Skeletal muscle satellite cell (primary cell): ENCODE data around the gene MUC21.
"Not testable (repeated sequence)": the region's sequence is repeated elsewhere in the genome, so short reads cannot be mapped to it uniquely, and the experiment has no call there.

ENCODE experiments used
- H3K27me3 ChIP-seq: 2 replicates; pipeline ENCODE4 v1.7.0; 2013; ENCODE audit warnings: low read length; ENCODE audit not compliant: control insufficient read depth, insufficient read depth
- H3K36me3 ChIP-seq: 2 replicates; pipeline ENCODE4 v1.7.0; 2013; ENCODE audit warnings: mild to moderate bottlenecking, control low read depth, low read length; ENCODE audit not compliant: insufficient read depth
- H3K4me1 ChIP-seq: 2 replicates; pipeline ENCODE4 v1.7.0; 2013; ENCODE audit warnings: low read length; ENCODE audit not compliant: control insufficient read depth, insufficient read depth
- H3K4me2 ChIP-seq: 2 replicates; pipeline ENCODE4 v1.7.0; 2013; ENCODE audit warnings: mild to moderate bottlenecking, low read length
- H3K4me3 ChIP-seq: 2 replicates; pipeline ENCODE4 v1.7.0; 2013; ENCODE audit warnings: low read length
- H3K9ac ChIP-seq: 2 replicates; pipeline ENCODE4 v1.7.0; 2013; ENCODE audit warnings: mild to moderate bottlenecking, low read depth, low read length, moderate library complexity
- H3K9me3 ChIP-seq: replicated peaks from 2 replicates; pipeline ENCODE4 v1.7.0; 2013; ENCODE audit warnings: mild to moderate bottlenecking, control low read depth, low read length

MUC21 gene

DNA sequence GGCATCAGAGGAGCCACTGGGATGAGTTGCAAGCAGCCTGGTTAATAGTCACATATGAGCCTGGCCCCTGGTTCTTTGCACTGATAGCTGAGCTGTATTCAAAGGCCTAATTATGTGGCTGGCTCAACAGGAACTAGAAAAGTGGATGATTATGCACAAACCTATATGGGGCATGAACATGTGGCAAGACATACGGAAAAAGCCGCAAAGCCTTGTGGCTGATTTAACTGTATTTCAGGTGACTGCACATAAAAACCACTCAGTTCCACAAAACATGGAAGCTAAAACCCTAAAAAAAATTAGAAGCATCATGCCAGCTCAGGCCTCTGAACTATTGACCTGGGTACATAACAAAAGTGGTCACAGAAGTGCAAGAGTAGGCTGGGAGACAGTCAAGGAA, 13.8 kb downstream of the MUC21 start:
- Histone ChIP-seq H3K4me3 (no peak overlapping the region), H3K9ac (no peak overlapping the region), H3K9me3 (no peaks in the 10 kb centered on the region), H3K4me2 (no peak overlapping the region), H3K36me3 (no peaks in the 10 kb centered on the region), H3K4me1 (no peaks in the 10 kb centered on the region), H3K27me3 (peaks cover 6% of the 10 kb centered on the region)

DNA sequence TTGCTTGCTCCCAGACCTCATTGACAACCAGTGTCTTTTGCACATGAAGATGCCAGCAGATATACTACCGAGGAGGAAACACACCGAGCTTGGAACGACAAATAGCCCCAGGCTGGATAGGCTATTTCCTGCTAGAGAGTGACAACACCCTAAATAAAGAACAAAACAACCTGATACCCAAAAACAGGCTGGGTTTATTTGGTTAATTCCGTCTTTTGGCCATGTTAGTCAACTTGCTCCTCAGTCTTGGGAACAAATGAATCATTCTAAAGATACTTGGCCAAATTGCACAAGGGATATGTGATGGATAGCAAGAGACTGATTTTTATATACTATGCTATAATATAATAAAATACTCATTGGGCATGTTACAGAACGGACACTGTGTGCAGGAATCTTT, 15.3 kb downstream of the MUC21 start:
- Histone ChIP-seq H3K4me1 (no peaks in the 10 kb centered on the region), H3K27me3 (peaks cover 6% of the 10 kb centered on the region), H3K9me3 (no peaks in the 10 kb centered on the region), H3K4me2 (no peak overlapping the region), H3K9ac (no peak overlapping the region), H3K4me3 (no peak overlapping the region), H3K36me3 (no peaks in the 10 kb centered on the region)

DNA sequence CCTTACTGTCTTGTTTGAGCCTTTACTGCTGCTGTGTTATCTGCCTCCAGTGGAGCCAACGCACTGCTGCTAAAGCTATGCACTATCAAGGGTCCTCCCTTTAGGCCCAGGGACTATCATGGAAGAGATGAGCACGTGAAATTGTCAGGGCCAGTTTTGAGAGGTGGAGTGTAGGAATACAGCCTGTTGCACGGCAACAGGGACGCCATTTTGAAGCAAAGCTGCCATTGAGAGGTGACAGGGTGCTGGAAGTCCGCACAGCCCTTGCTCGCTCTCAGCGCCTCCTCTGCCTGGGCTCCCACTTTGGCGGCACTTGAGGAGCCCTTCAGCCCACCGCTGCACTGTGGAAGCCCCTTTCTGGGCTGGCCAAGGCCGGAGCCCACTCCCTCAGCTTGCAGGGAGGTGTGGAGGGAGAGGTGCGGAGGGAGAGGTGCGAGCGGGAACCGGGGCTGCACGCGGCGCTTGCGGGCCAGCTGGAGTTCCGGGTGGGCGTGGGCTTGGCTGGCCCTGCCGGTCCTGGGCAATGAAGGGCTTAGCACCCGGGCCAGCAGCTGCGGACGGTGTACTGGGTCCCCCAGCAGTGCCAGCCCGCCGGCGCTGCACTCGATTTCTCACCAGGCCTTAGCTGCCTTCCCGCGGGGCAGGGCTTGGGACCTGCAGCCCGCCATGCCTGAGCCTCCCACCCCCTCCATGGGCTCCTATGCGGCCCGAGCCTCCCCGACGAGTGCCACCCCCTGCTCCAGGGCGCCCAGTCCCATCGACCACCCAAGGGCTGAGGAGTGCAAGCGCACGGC, 16.7 kb downstream of the MUC21 start:
- not testable (repeated sequence) for H3K36me3 ChIP-seq, H3K9ac ChIP-seq, H3K9me3 ChIP-seq, H3K4me3 ChIP-seq, H3K27me3 ChIP-seq, H3K4me2 ChIP-seq, H3K4me1 ChIP-seq

DNA sequence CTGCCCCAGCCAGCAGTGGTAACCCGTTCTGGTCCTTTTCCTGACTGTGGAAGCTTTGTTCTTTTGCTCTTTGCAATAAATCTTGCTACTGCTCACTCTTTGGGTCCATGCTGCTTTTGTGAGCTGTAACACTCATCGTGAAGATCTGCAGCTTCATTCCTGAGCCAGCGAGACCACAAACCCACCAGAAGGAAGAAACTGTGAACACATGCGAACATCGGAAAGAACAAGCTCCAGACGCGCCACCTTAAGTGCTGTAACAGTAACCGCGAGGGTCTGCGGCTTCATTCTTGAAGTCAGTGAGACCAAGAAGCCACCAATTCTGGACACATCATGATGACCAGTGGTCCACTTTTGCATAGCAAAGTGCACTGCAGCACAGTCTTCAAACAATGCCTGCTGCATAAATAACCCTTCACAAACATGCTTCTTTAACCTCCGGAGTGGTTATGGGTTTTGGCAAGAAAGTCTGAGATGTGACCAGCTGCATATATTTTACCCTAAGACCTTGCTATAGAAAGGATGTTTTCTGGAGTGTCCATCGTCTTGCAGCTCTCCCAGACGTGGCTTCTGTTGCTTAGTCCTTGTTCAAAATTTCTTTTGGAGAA, 17.9 kb downstream of the MUC21 start:
- H3K4me2 ChIP-seq: no peak overlapping the region
- H3K9ac ChIP-seq: no peak overlapping the region
- H3K4me1 ChIP-seq: no peaks in the 10 kb centered on the region
- H3K9me3 ChIP-seq: no peaks in the 10 kb centered on the region
- no peak overlapping the region for H3K4me3 ChIP-seq
- no peaks in the 10 kb centered on the region for H3K36me3 ChIP-seq
- H3K27me3 ChIP-seq: peaks cover 10% of the 10 kb centered on the region

DNA sequence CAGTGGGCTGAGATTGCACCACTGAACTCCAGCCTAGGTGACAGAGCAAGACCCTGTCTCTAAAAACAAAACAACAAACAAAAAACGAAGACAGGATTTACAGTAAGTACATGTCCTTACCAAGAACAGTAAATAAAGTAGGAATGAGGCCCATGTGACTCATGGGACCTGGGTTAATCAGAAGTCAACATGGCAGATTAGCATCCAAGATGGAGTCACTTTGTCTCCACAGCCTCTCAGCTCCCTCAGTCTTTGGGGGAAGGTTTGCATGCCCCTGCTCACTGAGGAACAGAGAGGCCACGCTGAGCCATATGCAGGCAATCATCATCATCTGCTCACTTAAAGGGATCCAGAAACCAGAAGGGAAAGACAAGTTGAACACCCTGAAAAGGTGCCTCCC, 19.0 kb downstream of the MUC21 start:
- H3K9ac ChIP-seq: no peak overlapping the region
- no peak overlapping the region for H3K4me3 ChIP-seq
- peaks cover 3% of the 10 kb centered on the region for H3K4me1 ChIP-seq
- H3K4me2 ChIP-seq: no peak overlapping the region
- H3K9me3 ChIP-seq: no peaks in the 10 kb centered on the region
- peaks cover 7% of the 10 kb centered on the region for H3K27me3 ChIP-seq
- H3K36me3 ChIP-seq: no peaks in the 10 kb centered on the region

DNA sequence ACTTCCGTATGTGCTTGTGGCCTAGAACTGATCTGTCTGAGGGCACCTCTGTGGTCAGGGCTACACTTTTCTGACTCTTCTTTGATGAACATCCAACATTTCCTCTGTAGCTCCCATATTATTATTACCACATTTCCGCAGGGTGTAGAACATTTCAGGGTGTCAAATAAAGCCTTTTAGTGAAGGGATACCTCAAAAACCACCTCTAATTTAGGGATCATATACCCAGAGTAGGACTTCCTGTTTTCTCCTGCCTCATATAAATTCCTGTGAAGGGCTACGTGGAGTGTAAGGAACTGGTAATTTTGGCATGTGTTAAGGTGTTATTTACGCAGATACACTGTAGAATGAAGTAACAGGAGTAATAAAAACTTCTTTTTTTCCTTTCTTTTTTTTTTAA, 21.3 kb downstream of the MUC21 start:
- Histone ChIP-seq H3K36me3 (no peaks in the 10 kb centered on the region), H3K4me2 (no peak overlapping the region), H3K27me3 (peaks cover 7% of the 10 kb centered on the region), H3K4me1 (peaks cover 11% of the 10 kb centered on the region), H3K9me3 (no peaks in the 10 kb centered on the region), H3K4me3 (no peak overlapping the region), H3K9ac (no peak overlapping the region)

DNA sequence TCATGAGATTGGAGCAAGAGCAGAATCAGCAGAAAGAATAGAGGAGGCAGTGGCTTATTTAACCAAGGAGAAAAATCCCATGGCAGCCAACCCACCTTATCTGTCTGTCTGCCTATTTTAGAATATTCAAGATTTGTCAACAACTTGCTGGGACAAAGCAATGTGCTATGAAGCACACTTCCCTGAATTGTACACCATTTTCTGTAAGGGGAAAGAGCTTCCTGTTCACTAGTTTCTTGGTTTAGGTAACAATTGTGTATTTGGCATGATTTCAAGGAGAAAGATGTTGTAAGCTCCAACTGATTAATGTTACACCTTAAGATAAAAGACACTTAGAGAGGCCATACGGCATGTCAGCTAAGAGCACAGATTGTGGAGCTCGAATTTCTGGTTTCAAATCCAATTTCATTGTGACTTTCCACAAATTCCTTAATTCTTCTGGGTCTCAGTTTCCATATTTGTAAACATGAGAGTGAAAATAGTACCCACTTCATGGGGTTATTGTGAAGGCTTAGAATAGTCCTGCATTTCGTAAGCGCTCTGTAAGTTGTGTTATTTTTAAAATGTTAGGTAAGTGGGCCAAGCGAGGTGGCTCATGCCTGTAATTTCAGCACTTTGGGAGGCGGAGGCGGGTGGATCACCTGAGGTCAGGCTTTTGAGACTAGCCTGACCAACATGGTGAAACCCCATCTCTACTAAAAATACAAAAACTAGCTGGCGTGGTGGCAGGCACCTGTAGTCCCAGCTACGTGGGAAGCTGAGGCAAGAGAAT, 21.9 kb downstream of the MUC21 start:
- H3K4me3 ChIP-seq: no peak overlapping the region
- H3K36me3 ChIP-seq: no peaks in the 10 kb centered on the region
- no peak overlapping the region for H3K9ac ChIP-seq

DNA sequence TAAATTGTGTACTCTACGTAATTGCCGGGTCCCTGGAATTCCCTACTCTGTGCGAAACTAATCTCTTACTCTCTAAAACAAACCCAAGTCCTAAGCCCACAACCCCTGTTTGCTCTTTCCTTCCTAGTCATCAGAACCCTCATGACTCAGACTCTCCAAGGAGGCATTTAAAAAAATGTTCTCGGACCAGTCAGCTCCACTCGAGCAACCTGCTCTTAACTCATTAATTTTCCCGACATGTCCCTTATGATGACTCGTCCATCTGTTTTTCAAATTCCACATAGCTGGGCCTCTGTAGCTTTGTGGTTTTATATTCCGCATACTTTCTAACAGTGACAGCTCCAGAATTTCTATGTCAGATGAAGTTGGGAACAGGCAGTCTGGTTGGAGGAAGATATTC, 24.2 kb downstream of the MUC21 start:
- H3K9me3 ChIP-seq: no peaks in the 10 kb centered on the region
- peaks cover 8% of the 10 kb centered on the region for H3K27me3 ChIP-seq
- H3K9ac ChIP-seq: no peak overlapping the region
- H3K4me3 ChIP-seq: peak overlapping the region; percentile 16
- peaks cover 11% of the 10 kb centered on the region for H3K4me1 ChIP-seq
- H3K4me2 ChIP-seq: peak overlapping the region; percentile 24
- H3K36me3 ChIP-seq: no peaks in the 10 kb centered on the region

More for the DNA sequence above, 21.9 kb downstream of the MUC21 start:
- Histone ChIP-seq H3K27me3 (peaks cover 4% of the 10 kb centered on the region), H3K4me1 (peaks cover 11% of the 10 kb centered on the region), H3K9me3 (no peaks in the 10 kb centered on the region), H3K4me2 (no peak overlapping the region)

DNA sequence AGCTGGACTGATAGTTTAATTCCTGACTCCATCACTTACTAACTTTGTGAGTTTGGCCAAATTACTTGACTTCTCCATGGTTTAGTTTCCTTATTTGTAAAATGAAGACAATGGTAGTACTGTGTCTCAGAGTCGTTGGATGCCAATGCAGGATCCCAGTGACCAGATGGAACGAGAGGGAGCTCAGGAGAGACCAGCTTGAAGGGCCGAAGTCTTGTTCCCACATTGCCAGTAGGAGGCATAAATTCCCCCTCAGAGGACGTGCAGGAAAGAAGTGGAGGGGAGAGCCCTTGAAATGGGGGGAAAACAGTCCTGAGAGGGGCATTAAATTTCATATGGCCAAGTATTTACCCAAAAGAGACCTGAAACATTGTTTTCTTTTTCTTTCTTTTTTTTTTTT, 24.6 kb downstream of the MUC21 start:
- peak overlapping the region; percentile 16 for H3K4me3 ChIP-seq
- no peak overlapping the region for H3K9ac ChIP-seq
- no peaks in the 10 kb centered on the region for H3K9me3 ChIP-seq
- peaks cover 11% of the 10 kb centered on the region for H3K4me1 ChIP-seq
- H3K27me3 ChIP-seq: peaks cover 8% of the 10 kb centered on the region
- no peaks in the 10 kb centered on the region for H3K36me3 ChIP-seq
- peak overlapping the region; percentile 24 for H3K4me2 ChIP-seq

DNA sequence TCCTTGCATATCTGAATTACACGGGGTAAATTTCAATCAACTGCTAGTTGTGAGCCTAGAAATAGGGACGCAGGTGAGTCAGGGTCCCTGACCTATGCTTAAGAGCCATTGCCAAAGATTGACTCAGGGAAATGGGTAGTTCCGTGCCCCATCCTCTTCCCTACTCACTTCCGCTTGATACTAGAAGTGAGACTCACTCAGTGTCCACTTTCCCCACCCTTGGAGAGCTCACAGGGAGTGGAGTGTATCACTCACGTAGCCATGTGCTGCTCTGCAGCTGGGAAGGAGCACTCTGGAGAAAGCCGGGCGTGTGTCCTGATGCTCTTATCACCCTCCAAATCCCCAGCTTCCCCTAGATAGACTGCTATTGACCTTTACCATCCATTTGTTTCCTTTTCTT, 26.2 kb downstream of the MUC21 start:
- Histone ChIP-seq H3K4me2 (no peak overlapping the region), H3K9me3 (no peaks in the 10 kb centered on the region), H3K27me3 (peaks cover 11% of the 10 kb centered on the region), H3K9ac (no peak overlapping the region), H3K4me3 (no peak overlapping the region), H3K4me1 (peaks cover 11% of the 10 kb centered on the region), H3K36me3 (no peaks in the 10 kb centered on the region)

DNA sequence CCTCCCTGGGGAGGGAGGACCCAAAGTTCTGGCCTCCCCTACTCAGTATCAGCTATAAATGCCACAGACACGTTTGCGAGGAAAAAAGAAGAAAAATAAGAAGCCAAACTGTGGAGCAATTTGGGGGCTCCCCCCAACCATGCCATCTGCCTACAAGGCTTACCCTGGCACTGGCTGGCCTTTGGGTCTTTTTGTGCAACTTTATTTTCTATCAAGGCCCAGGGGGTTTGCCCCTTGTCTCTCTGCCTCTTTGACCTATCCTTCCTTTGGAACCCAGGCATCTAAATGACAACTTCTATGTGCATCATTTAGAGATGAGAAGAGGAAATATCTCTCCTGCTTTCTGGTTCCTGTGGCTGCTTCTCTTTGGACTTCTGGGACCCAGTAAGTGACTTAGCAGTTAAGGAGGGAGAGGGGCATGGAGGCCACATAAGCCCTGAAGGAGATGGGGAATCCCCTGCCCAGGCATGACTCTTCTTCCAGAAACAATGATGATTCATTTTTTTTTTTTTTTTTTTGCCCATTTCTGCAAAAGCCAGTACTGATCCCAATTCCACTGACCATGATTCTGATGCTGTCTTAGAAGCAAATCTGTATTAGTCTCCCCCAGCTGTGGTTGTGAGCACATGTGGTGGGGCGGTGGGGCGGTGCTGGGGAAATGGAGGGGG, 27.0 kb downstream of the MUC21 start, which contains the start of gene MUC22:
Gene MUC22 (plus strand): TSS at position 82 of the 668 bp plus-strand sequence. CDS start 233 bp downstream, at position 315.
- Histone ChIP-seq H3K4me2 (no peak within 1 kb of the TSS), H3K36me3 (no peaks in the 10 kb centered on the region), H3K4me1 (peaks cover 11% of the 10 kb centered on the region), H3K27me3 (peaks cover 11% of the 10 kb centered on the region), H3K4me3 (no peak within 1 kb of the TSS), H3K9me3 (no peaks in the 10 kb centered on the region), H3K9ac (no peak within 1 kb of the TSS)
